ENCODE results near the gene TMEM176B. TPM values are rescaled to one million over a fixed set of nuclear protein-coding genes. Genes with fewer than 3 reads are reported as not detected.
A peak's percentile ranks its signal among the peaks of the same experiment; 100 is the strongest.

The TMEM176B gene
- total and polyA plus RNA-seq, 2 experiments from 2014 or later = not detected

DNA sequence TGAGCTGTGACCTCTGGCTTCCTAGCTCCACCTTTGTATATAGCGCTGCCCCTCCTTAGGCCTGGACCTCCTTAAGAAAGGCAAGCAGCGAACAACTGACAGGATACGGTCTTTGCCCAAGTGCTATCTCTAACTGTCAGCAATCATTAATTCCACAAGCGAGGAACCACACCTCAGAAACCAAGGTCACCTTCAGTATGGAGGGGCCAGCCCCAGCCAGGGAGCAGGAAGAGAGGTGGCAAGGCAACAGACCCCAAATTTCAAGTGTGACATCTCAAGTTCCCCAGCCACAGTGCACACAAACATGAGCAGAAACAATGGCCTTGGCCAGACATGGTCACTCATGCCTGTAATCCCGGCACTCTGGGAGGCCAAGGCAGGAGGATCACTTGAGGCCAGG is 47.4 kb upstream of the TMEM176B start:
- Histone ChIP-seq H2AFZ (no peak overlapping the region), H4K20me1 (ENCODE audit: insufficient read depth) (no peaks in the 10 kb centered on the region), H3K9me3 (ENCODE audit: low read depth) (no peaks in the 10 kb centered on the region), H3K27me3 (replicated peaks; ENCODE audit: insufficient read depth) (peaks cover 9% of the 10 kb centered on the region; the same call in 1 of the 2 replicates), H3K27ac (no peak overlapping the region), H3F3A (ENCODE audit: insufficient read depth) (no peaks in the 10 kb centered on the region), H3K36me3 (ENCODE audit: low read depth) (no peaks in the 10 kb centered on the region), H3K4me3 (no peak overlapping the region), H3K9ac (no peak overlapping the region), H3K4me2 (ENCODE audit: unreplicated experiment) (no peak overlapping the region), H3K4me1 (ENCODE audit: insufficient read depth) (no peaks in the 10 kb centered on the region), H3K79me2 (ENCODE audit: insufficient read depth) (no peaks in the 10 kb centered on the region), H3K9me2 (ENCODE audit: insufficient read depth) (no peaks in the 10 kb centered on the region)
- no peak for TF ChIP-seq EZH2 (IDR thresholded peaks at IDR 0.05; ENCODE audit: insufficient read depth, poor library complexity, severe bottlenecking)
- TF ChIP-seq EZH2phosphoT487 (IDR thresholded peaks at IDR 0.05; ENCODE audit: insufficient read depth, low read depth) = no peak
- 44% methylated on average over 5 of the region's 5 CpGs for WGBS, 2 experiments (ENCODE audit: low coverage in 1 of 2, low lambda C conversion rate in 2 of 2, missing lambda C conversion rate in 2 of 2)
- in situ Hi-C loops (cut with MboI) = no loop called here
- no peak for DNase-seq

- no peak overlapping the region for H2AFZ ChIP-seq
- no peaks in the 10 kb centered on the region for H3K9me3 ChIP-seq (ENCODE audit: low read depth)
- DNase-seq = no peak
- H3K4me2 ChIP-seq (ENCODE audit: unreplicated experiment) = no peak overlapping the region
- no peak overlapping the region for H3K27ac ChIP-seq
- no peak overlapping the region for H3K4me3 ChIP-seq
- in situ Hi-C loops (cut with MboI) = no loop called here
- 33 to 35% methylated on average over 14 of the region's 14 CpGs for WGBS, 2 experiments (ENCODE audit: low coverage in 1 of 2, low lambda C conversion rate in 2 of 2, missing lambda C conversion rate in 2 of 2)
- H3K36me3 ChIP-seq (ENCODE audit: low read depth) = no peaks in the 10 kb centered on the region
- no peaks in the 10 kb centered on the region for H4K20me1 ChIP-seq (ENCODE audit: insufficient read depth)
- H3K9me2 ChIP-seq (ENCODE audit: insufficient read depth) = no peaks in the 10 kb centered on the region
- peaks cover 8% of the 10 kb centered on the region; the same call in 1 of the 2 replicates for H3K27me3 ChIP-seq (replicated peaks; ENCODE audit: insufficient read depth)
- H3K79me2 ChIP-seq (ENCODE audit: insufficient read depth) = no peaks in the 10 kb centered on the region
- TF ChIP-seq EZH2phosphoT487 (IDR thresholded peaks at IDR 0.05; ENCODE audit: insufficient read depth, low read depth) (no peak), EZH2 (IDR thresholded peaks at IDR 0.05; ENCODE audit: insufficient read depth, poor library complexity, severe bottlenecking) (no peak)
- H3F3A ChIP-seq (ENCODE audit: insufficient read depth) = no peaks in the 10 kb centered on the region
- no peaks in the 10 kb centered on the region for H3K4me1 ChIP-seq (ENCODE audit: insufficient read depth)
- no peak overlapping the region for H3K9ac ChIP-seq
Observed at GRCh38 chr7:150846291-150847115, 46.3 kb upstream of the TMEM176B start.

DNA sequence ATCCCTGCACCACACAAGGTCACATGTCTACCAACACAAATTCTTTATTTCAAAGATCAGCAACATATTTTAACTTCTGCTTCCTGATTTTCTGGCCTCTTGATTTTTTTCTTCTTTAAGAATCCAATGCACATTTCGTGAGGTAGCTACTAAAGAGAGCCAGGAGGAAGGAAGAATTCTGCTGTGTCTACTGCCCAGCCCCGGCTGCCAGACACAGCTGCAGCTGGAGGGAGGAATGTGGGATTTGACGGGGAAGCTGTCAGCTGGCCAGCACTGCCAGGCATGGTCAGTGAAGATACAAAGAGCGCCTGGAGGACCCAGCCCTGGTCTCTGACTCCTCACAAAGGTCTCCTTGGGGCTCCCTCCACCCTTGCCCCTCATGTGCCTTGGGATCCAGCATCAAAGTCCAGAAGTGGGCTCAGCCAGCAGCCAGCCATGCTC is 45.3 kb upstream of the TMEM176B start:
- Histone ChIP-seq H3K9me3 (ENCODE audit: low read depth) (no peaks in the 10 kb centered on the region), H3K4me3 (no peak overlapping the region), H3K27me3 (replicated peaks; ENCODE audit: insufficient read depth) (0 out of 2 replicates have a peak, but pooled peaks cover 2% of the 10 kb centered on the region), H3K9ac (no peak overlapping the region), H3K79me2 (ENCODE audit: insufficient read depth) (no peaks in the 10 kb centered on the region), H4K20me1 (ENCODE audit: insufficient read depth) (no peaks in the 10 kb centered on the region), H3K27ac (no peak overlapping the region), H3K9me2 (ENCODE audit: insufficient read depth) (no peaks in the 10 kb centered on the region), H3K4me2 (ENCODE audit: unreplicated experiment) (no peak overlapping the region), H3K36me3 (ENCODE audit: low read depth) (no peaks in the 10 kb centered on the region), H3F3A (ENCODE audit: insufficient read depth) (no peaks in the 10 kb centered on the region), H3K4me1 (ENCODE audit: insufficient read depth) (no peaks in the 10 kb centered on the region), H2AFZ (no peak overlapping the region)
- in situ Hi-C loops (cut with MboI) = no loop called here
- 1 to 4% methylated on average over 4 of the region's 4 CpGs for WGBS, 2 experiments (ENCODE audit: low coverage in 1 of 2, low lambda C conversion rate in 2 of 2, missing lambda C conversion rate in 2 of 2)
- TF ChIP-seq EZH2 (IDR thresholded peaks at IDR 0.05; ENCODE audit: insufficient read depth, poor library complexity, severe bottlenecking) (no peak), EZH2phosphoT487 (IDR thresholded peaks at IDR 0.05; ENCODE audit: insufficient read depth, low read depth) (no peak)
- DNase-seq = peak; percentile 2

DNA sequence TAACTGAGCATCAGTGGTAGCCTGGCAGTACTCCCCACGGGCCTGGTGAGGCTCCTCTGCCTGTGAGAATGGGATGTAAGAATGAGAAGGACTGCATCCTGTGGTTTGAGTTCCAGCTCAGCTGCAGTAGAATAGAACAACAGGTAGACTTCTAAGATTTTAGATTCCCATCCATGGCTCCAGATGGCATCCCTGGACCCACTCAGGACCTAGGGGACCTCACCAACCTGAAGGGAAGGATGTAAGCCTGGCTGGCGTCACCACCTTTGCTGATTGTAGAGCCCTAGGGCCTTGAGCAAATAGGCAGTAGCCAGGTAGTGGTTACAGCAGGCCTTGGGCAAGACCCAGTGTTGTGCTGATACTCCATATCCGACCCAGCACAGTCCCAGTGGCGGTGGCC is 42.6 kb upstream of the TMEM176B start:
- Histone ChIP-seq H3K4me1 (ENCODE audit: insufficient read depth) (no peaks in the 10 kb centered on the region), H3K4me2 (ENCODE audit: unreplicated experiment) (no peak overlapping the region), H3K27ac (no peak overlapping the region), H3K4me3 (no peak overlapping the region), H3F3A (ENCODE audit: insufficient read depth) (no peaks in the 10 kb centered on the region), H2AFZ (no peak overlapping the region), H4K20me1 (ENCODE audit: insufficient read depth) (no peaks in the 10 kb centered on the region), H3K9ac (no peak overlapping the region), H3K36me3 (ENCODE audit: low read depth) (no peaks in the 10 kb centered on the region), H3K9me2 (ENCODE audit: insufficient read depth) (no peaks in the 10 kb centered on the region), H3K9me3 (ENCODE audit: low read depth) (no peaks in the 10 kb centered on the region), H3K79me2 (ENCODE audit: insufficient read depth) (no peaks in the 10 kb centered on the region), H3K27me3 (replicated peaks; ENCODE audit: insufficient read depth) (0 out of 2 replicates have a peak, but pooled peaks cover 2% of the 10 kb centered on the region)
- WGBS, 2 experiments (ENCODE audit: low coverage in 1 of 2, low lambda C conversion rate in 2 of 2, missing lambda C conversion rate in 2 of 2) = 20 to 21% methylated on average over 4 of the region's 4 CpGs
- in situ Hi-C loops (cut with MboI) = no loop called here
- DNase-seq = no peak
- no peak for TF ChIP-seq EZH2 (IDR thresholded peaks at IDR 0.05; ENCODE audit: insufficient read depth, poor library complexity, severe bottlenecking)
- no peak for TF ChIP-seq EZH2phosphoT487 (IDR thresholded peaks at IDR 0.05; ENCODE audit: insufficient read depth, low read depth)
